ENCODE measurements around the gene PLA2G6. TPM values are rescaled to one million over a fixed set of nuclear protein-coding genes. Genes with fewer than 3 reads are reported as not detected.
A peak's percentile ranks its signal among the peaks of the same experiment; 100 is the strongest.

The PLA2G6 gene
- total and polyA plus RNA-seq, 4 donors, result 8.8 to 74.1 (median 25.4) TPM

DNA sequence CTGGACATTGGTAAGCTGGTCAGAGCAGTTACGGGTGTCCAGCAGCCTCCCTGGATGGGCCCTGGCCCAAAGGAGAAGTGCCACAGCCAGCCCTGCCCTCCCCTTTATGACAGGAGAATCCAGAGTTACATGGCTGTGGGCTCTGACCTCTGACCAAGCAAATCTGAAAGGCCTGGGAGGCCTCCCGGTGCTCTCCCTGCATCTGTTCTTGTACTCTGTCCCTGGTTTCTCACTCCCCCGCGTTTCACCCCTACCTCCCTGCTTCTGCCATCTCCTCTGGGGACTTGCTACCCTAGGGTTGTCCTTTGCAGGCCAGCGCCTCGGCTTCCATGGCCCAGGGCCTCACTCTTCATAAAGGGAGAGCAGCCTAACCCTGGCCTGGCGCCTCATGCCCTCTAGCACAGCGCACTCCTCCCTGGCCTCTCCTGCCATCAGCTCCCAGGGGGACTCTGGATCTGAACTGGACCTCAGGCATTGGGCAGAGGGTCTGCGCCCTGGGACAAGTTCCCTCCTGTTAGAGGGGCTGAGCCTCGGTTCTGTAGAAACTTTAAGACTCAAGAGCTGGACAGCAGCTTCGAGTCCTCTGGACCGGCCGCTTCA, 113.8 kb downstream of the PLA2G6 start:
- peak overlapping the region; percentile 3 to 89 for H3K27ac ChIP-seq (ENCODE audit: low read depth in 1 of 2, low read length in 2 of 2)
- DNase-seq, result no peak

DNA sequence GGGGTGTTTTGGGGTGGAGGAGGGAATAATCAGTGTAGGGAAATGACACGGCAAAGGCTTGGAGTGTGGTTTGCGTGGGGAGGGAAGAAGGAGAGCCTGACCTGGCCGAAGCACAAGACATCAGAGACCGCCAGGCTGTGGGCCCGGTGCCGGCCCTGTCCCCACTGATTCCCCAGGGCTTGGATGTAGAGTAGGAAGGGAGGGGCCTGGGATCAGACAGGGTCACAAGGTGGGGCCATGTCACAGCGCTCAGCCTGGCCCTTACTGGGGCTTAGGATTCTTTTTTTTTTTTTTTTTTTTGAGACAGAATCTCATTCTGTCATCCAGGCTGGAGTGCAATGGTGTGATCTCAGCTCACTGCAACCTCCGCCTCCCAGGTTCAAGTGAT, 114.6 kb downstream of the PLA2G6 start:
- no peaks in the 10 kb centered on the region for H3K27me3 ChIP-seq (ENCODE audit: control insufficient read depth in 1 of 2, insufficient read depth in 2 of 2, low read length in 1 of 2)
- no peak overlapping the region for H3K4me3 ChIP-seq (ENCODE audit: low read length in 2 of 2)
- ATAC-seq (ENCODE audit: low FRiP score), result no peak
- no peak for DNase-seq
- no peaks in the 10 kb centered on the region for H3K9me3 ChIP-seq (ENCODE audit: control insufficient read depth, low read length)
- no peaks in the 10 kb centered on the region for H3K4me1 ChIP-seq (ENCODE audit: control insufficient read depth in 1 of 2, insufficient read depth in 2 of 2, low read length in 2 of 2)
- peaks cover 0 to 4% of the 10 kb centered on the region in 2 donors for H3K36me3 ChIP-seq (ENCODE audit: control insufficient read depth in 1 of 2, insufficient read depth in 2 of 2, low read length in 1 of 2)
- WGBS, 2 donors, result 12 to 32% methylated on average over 7 to 8 of the region's 8 CpGs
- peak overlapping the region in 1 of 2 donors; percentile 51 for H3K27ac ChIP-seq (ENCODE audit: low read depth in 1 of 2, low read length in 2 of 2)
- intact Hi-C loops (cut with DNase I), result loop anchor here (5.0 kb wide), 2 partner anchors 135 to 190 kb away; partner anchors contain the start of gene MAFF (in 1 of the 2)

More for the DNA sequence above, 113.8 kb downstream of the PLA2G6 start:
- H3K27me3 ChIP-seq (ENCODE audit: control insufficient read depth in 1 of 2, insufficient read depth in 2 of 2, low read length in 1 of 2), result no peaks in the 10 kb centered on the region
- H3K36me3 ChIP-seq (ENCODE audit: control insufficient read depth in 1 of 2, insufficient read depth in 2 of 2, low read length in 1 of 2), result peaks cover 0 to 4% of the 10 kb centered on the region in 2 donors
- no peak overlapping the region for H3K4me3 ChIP-seq (ENCODE audit: low read length in 2 of 2)
- intact Hi-C loops (cut with DNase I), result loop anchor here (5.0 kb wide), 2 partner anchors 134 to 189 kb away; partner anchors contain the start of gene MAFF (in 1 of the 2)
- no peaks in the 10 kb centered on the region for H3K4me1 ChIP-seq (ENCODE audit: control insufficient read depth in 1 of 2, insufficient read depth in 2 of 2, low read length in 2 of 2)
- ATAC-seq (ENCODE audit: low FRiP score), result no peak
- H3K9me3 ChIP-seq (ENCODE audit: control insufficient read depth, low read length), result no peaks in the 10 kb centered on the region
- 62 to 67% methylated on average over 13 of the region's 13 CpGs for WGBS, 2 donors

DNA sequence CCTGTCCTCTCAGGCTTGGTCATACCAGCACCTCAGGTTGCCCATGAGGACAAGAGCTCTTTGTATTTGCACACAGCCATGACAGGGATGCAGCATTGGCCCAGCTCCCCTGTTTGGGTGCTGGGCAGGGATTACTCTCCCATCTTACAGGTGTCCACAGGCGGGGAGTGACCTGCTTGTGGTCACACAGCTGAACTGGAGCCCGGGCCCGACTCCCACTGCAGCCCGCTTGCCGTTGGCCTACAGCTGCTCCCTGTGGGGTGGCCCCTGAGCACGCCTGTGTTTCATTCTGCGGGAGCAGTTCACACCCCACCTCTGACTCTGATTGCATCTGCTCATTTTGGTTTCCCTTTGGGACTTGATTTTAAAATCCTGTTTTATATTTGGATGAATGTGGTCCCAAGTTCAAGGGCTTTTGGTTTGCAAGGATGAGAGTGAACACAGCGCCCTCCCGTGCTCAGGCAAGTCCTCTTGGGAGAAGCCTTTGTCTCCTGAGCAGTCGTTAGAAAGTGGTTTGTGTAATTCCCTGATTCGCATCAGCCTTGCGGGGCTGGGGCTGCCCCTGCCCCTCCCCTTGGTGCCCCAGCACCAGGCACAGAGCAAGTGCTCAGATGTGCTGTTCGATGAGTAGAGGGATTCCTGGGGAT, 115.1 kb downstream of the PLA2G6 start:
- Histone ChIP-seq H3K9me3 (ENCODE audit: control insufficient read depth, low read length) (no peaks in the 10 kb centered on the region), H3K36me3 (ENCODE audit: control insufficient read depth in 1 of 2, insufficient read depth in 2 of 2, low read length in 1 of 2) (peaks cover 0 to 4% of the 10 kb centered on the region in 2 donors), H3K27ac (ENCODE audit: low read depth in 1 of 2, low read length in 2 of 2) (peak overlapping the region in 1 of 2 donors; percentile 51), H3K27me3 (ENCODE audit: control insufficient read depth in 1 of 2, insufficient read depth in 2 of 2, low read length in 1 of 2) (no peaks in the 10 kb centered on the region), H3K4me1 (ENCODE audit: control insufficient read depth in 1 of 2, insufficient read depth in 2 of 2, low read length in 2 of 2) (no peaks in the 10 kb centered on the region), H3K4me3 (ENCODE audit: low read length in 2 of 2) (no peak overlapping the region)
- DNase-seq (no peak), ATAC-seq (ENCODE audit: low FRiP score) (no peak)
- intact Hi-C loops (cut with DNase I), result loop anchor here (5.0 kb wide), 2 partner anchors 136 to 191 kb away; partner anchors contain the start of gene MAFF (in 1 of the 2)
- WGBS, 2 donors, result 63 to 70% methylated on average over 13 of the region's 13 CpGs

DNA sequence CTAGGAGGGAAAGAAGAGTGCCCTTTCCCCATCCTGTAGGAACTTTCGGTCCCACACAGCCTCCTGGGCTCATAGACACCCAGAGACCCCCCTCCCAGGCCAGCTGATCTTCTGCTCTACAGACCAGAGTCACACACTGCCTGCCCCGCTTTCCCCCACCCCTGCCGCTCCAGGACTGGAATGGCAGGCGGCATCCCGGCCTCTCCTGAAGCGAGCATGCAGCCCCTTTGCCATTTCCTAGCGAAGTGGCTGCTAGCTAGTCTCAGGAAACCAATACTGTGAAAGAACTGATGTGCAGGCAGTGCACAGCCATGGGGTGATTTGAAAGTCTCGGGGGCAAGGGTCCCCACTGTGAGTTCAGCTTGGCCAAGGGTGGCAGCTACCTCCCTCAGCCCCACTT, 116.1 kb downstream of the PLA2G6 start:
- no peaks in the 10 kb centered on the region for H3K27me3 ChIP-seq (ENCODE audit: control insufficient read depth in 1 of 2, insufficient read depth in 2 of 2, low read length in 1 of 2)
- H3K27ac ChIP-seq (ENCODE audit: low read depth in 1 of 2, low read length in 2 of 2), result no peak overlapping the region
- no peaks in the 10 kb centered on the region for H3K4me1 ChIP-seq (ENCODE audit: control insufficient read depth in 1 of 2, insufficient read depth in 2 of 2, low read length in 2 of 2)
- intact Hi-C loops (cut with DNase I), result loop anchor here (5.0 kb wide), 2 partner anchors 137 to 192 kb away; partner anchors contain the start of gene MAFF (in 1 of the 2)
- ATAC-seq (ENCODE audit: low FRiP score), result no peak
- no peak overlapping the region for H3K4me3 ChIP-seq (ENCODE audit: low read length in 2 of 2)
- no peaks in the 10 kb centered on the region for H3K9me3 ChIP-seq (ENCODE audit: control insufficient read depth, low read length)
- peaks cover 0 to 4% of the 10 kb centered on the region in 2 donors for H3K36me3 ChIP-seq (ENCODE audit: control insufficient read depth in 1 of 2, insufficient read depth in 2 of 2, low read length in 1 of 2)
- WGBS, 2 donors, result 93 to 95% methylated on average over 8 of the region's 8 CpGs
- no peak for DNase-seq

DNA sequence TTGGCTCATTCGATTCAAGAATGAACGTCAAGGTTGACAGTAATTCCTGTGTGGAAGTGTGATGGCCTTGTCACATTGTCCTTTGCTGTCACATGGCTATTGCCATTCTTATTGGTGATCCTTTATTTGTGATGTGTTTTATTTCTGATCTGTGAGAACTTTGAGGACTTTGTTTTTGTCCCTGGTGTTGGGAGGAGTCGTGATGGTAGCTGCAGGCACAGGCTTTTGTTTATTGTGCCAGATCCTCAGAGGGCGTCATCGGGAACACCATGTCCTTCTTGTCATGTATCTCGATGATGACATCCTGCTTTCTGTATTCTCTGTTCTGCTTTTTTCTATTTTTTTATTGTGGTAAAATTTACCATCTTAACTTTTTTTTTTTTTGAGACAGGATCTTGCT, 118.8 kb downstream of the PLA2G6 start:
- DNase-seq, result no peak
- H3K4me1 ChIP-seq (ENCODE audit: control insufficient read depth in 1 of 2, insufficient read depth in 2 of 2, low read length in 2 of 2), result no peaks in the 10 kb centered on the region
- intact Hi-C loops (cut with DNase I), result no loop called here
- H3K4me3 ChIP-seq (ENCODE audit: low read length in 2 of 2), result no peak overlapping the region
- peaks cover 0 to 6% of the 10 kb centered on the region in 2 donors for H3K36me3 ChIP-seq (ENCODE audit: control insufficient read depth in 1 of 2, insufficient read depth in 2 of 2, low read length in 1 of 2)
- no peak overlapping the region for H3K27ac ChIP-seq (ENCODE audit: low read depth in 1 of 2, low read length in 2 of 2)
- no peaks in the 10 kb centered on the region for H3K9me3 ChIP-seq (ENCODE audit: control insufficient read depth, low read length)
- WGBS, 2 donors, result 76 to 84% methylated on average over 6 of the region's 6 CpGs
- no peaks in the 10 kb centered on the region for H3K27me3 ChIP-seq (ENCODE audit: control insufficient read depth in 1 of 2, insufficient read depth in 2 of 2, low read length in 1 of 2)
- ATAC-seq (ENCODE audit: low FRiP score), result no peak

Other genes with a start within 250 kb of the PLA2G6 start
- gene C22orf23, start 228.2 kb downstream of the PLA2G6 start, total RNA-seq, result not detected
- gene C22orf23, start 228.2 kb downstream of the PLA2G6 start, polyA plus RNA-seq, result under 1 TPM in 1 of 2 donors, not detected in 1; 0.18 TPM
- 10 to 100 TPM; 45.9 to 46.2 TPM for gene POLR2F, start 228.1 kb downstream of the PLA2G6 start, total RNA-seq
- 100 to 1,000 TPM; 150 to 169 TPM for gene POLR2F, start 228.1 kb downstream of the PLA2G6 start, polyA plus RNA-seq
- gene SOX10, start 197.3 kb downstream of the PLA2G6 start, total RNA-seq, result 1 to 10 TPM; 2.6 to 5.9 TPM
- gene SOX10, start 197.3 kb downstream of the PLA2G6 start, polyA plus RNA-seq, result under 1 TPM in 1 of 2 donors, not detected in 1; 0.08 TPM
- gene PICK1, start 124.4 kb downstream of the PLA2G6 start, total RNA-seq, result 10 to 100 TPM; 25.0 to 26.4 TPM
- gene PICK1, start 124.4 kb downstream of the PLA2G6 start, polyA plus RNA-seq, result 10 to 100 TPM in 1 of 2 donors, 1 to 10 TPM in 1; 9.5 to 46.2 TPM
- under 1 TPM in 1 of 2 donors, not detected in 1; 0.81 TPM for gene SLC16A8, start 97.6 kb downstream of the PLA2G6 start, total RNA-seq
- under 1 TPM; 0.25 to 0.72 TPM for gene SLC16A8, start 97.6 kb downstream of the PLA2G6 start, polyA plus RNA-seq
- under 1 TPM; 0.26 to 0.48 TPM for gene BAIAP2L2, start 71.1 kb downstream of the PLA2G6 start, total RNA-seq
- 10 to 100 TPM in 1 of 2 donors, 1 to 10 TPM in 1; 2.3 to 11.9 TPM for gene BAIAP2L2, start 71.1 kb downstream of the PLA2G6 start, polyA plus RNA-seq
- gene MAFF, start 20.2 kb upstream of the PLA2G6 start, total RNA-seq, result 100 to 1,000 TPM in 1 of 2 donors, 10 to 100 TPM in 1; 73.1 to 145 TPM
- gene MAFF, start 20.2 kb upstream of the PLA2G6 start, polyA plus RNA-seq, result 10 to 100 TPM; 57.4 to 86.8 TPM
- gene TMEM184B, start 91.2 kb upstream of the PLA2G6 start, total RNA-seq, result 10 to 100 TPM; 96.3 to 96.9 TPM
- 10 to 100 TPM; 17.2 to 46.8 TPM for gene TMEM184B, start 91.2 kb upstream of the PLA2G6 start, polyA plus RNA-seq
- gene CSNK1E, start 135.6 kb upstream of the PLA2G6 start, total RNA-seq, result 100 to 1,000 TPM; 144 to 167 TPM
- 100 to 1,000 TPM in 1 of 2 donors, 10 to 100 TPM in 1; 37.4 to 160 TPM for gene CSNK1E, start 135.6 kb upstream of the PLA2G6 start, polyA plus RNA-seq

All from aorta (tissue), 5 donors.